Trophoblast cell (in vitro differentiated cells and primary cell): ENCODE results near the gene MIB1.

Experiments
- DNase-seq, 2 donors: peaks; one replicate each; pipeline ENCODE4 v3.0.0-alpha.2; 2016
- H2AFZ ChIP-seq: 2 replicates; pipeline ENCODE4 v1.6.1; 2013; ENCODE audit warnings: low read length, moderate library complexity, mild to moderate bottlenecking; ENCODE audit not compliant: insufficient read depth, poor library complexity
- H2AK5ac ChIP-seq: 2 replicates; pipeline ENCODE4 v1.6.1; 2013; ENCODE audit warnings: mild to moderate bottlenecking, low read length
- H2BK120ac ChIP-seq: 2 replicates; pipeline ENCODE4 v1.6.1; 2013; ENCODE audit warnings: low read length, mild to moderate bottlenecking, moderate library complexity; ENCODE audit not compliant: insufficient read depth, poor library complexity
- H2BK12ac ChIP-seq: 2 replicates; pipeline ENCODE4 v1.6.1; 2013; ENCODE audit warnings: mild to moderate bottlenecking, low read length, moderate library complexity
- H2BK5ac ChIP-seq: 2 replicates; pipeline ENCODE4 v1.6.1; 2013; ENCODE audit warnings: low read length, low read depth, moderate library complexity, mild to moderate bottlenecking; ENCODE audit not compliant: poor library complexity
- H3K14ac ChIP-seq: 2 replicates; pipeline ENCODE4 v1.6.1; 2013; ENCODE audit warnings: mild to moderate bottlenecking, low read length
- H3K18ac ChIP-seq: 2 replicates; pipeline ENCODE4 v1.6.1; 2013; ENCODE audit warnings: mild to moderate bottlenecking, low read length
- H3K23ac ChIP-seq: 2 replicates; pipeline ENCODE4 v1.6.1; 2013; ENCODE audit warnings: low read length
- H3K27ac ChIP-seq: 2 replicates; pipeline ENCODE4 v1.5.1; 2013; ENCODE audit warnings: low read depth, mild to moderate bottlenecking, inconsistent platforms, low read length, moderate library complexity
- H3K27me3 ChIP-seq: 2 replicates; pipeline ENCODE4 v1.6.1; 2013; ENCODE audit warnings: inconsistent platforms, mild to moderate bottlenecking, low read length, moderate library complexity; ENCODE audit not compliant: insufficient read depth
- H3K36me3 ChIP-seq, 2 experiments: 1 replicate in 1 of 2; 2 replicates in 1 of 2; pipeline ENCODE4 v1.6.1; 2013; ENCODE audit warnings: low read length in 2 of 2, mild to moderate bottlenecking in 2 of 2, moderate library complexity in 1 of 2; ENCODE audit not compliant: insufficient read depth in 2 of 2, control insufficient read depth in 1 of 2
- H3K4ac ChIP-seq: 2 replicates; pipeline ENCODE4 v1.6.1; 2013; ENCODE audit warnings: low read depth, mild to moderate bottlenecking, low read length, moderate library complexity
- H3K4me1 ChIP-seq, 2 experiments: 1 replicate in 1 of 2; 2 replicates in 1 of 2; pipeline ENCODE4 v1.6.1; 2013; ENCODE audit warnings: low read length in 2 of 2, mild to moderate bottlenecking in 2 of 2, moderate library complexity in 1 of 2; ENCODE audit not compliant: insufficient read depth in 2 of 2, control insufficient read depth in 1 of 2
- H3K4me2 ChIP-seq: 2 replicates; pipeline ENCODE4 v1.6.1; 2013; ENCODE audit warnings: inconsistent platforms, mild to moderate bottlenecking, low read length, moderate library complexity
- H3K4me3 ChIP-seq: 2 replicates; pipeline ENCODE4 v1.5.1; 2013; ENCODE audit warnings: mild to moderate bottlenecking, low read depth, low read length, inconsistent platforms
- H3K79me1 ChIP-seq: one replicate; pipeline ENCODE4 v1.6.1; 2013; ENCODE audit warnings: low read length
- H3K79me2 ChIP-seq: 2 replicates; pipeline ENCODE4 v1.6.1; 2013; ENCODE audit warnings: low read length, mild to moderate bottlenecking; ENCODE audit not compliant: control insufficient read depth, insufficient read depth, poor library complexity
- H3K9ac ChIP-seq: 2 replicates; pipeline ENCODE4 v1.6.1; 2013; ENCODE audit warnings: mild to moderate bottlenecking, low read length
- H3K9me3 ChIP-seq: 2 replicates; pipeline ENCODE4 v1.6.1; 2013; ENCODE audit warnings: low read depth, mild to moderate bottlenecking, control low read depth, inconsistent platforms, low read length; ENCODE audit not compliant: insufficient read depth
- H4K12ac ChIP-seq: 2 replicates; pipeline ENCODE4 v1.6.1; 2013; ENCODE audit warnings: low read depth, mild to moderate bottlenecking, low read length, moderate library complexity
- H4K8ac ChIP-seq: 2 replicates; pipeline ENCODE4 v1.6.1; 2013; ENCODE audit warnings: low read depth, mild to moderate bottlenecking, low read length, moderate library complexity
- H4K91ac ChIP-seq: one replicate; pipeline ENCODE4 v1.6.1; 2013; ENCODE audit warnings: low read depth, mild to moderate bottlenecking, low read length, moderate library complexity
- WGBS: extraction: QIAGEN DNeasy Blood & Tissue Kit; methylation state at CpG from one replicate; pipeline ENCODE4 v1.1.7; 2013; ENCODE audit warnings: missing lambda C conversion rate; ENCODE audit not compliant: insufficient read length, insufficient coverage; ENCODE audit errors: extremely low coverage; 5-methylcytosine and 5-hydroxymethylcytosine counted together

The MIB1 gene

GRCh38 chr18:21815101-21815500 is 74.5 kb downstream of the MIB1 start:
- WGBS, result no CpG with 5 or more reads among the region's 2 CpGs
- Histone ChIP-seq H3K9ac (no peak overlapping the region), H4K91ac (no peak overlapping the region), H3K23ac (no peak overlapping the region), H3K36me3 (peaks cover 7 to 15% of the 10 kb centered on the region in 2 experiments), H2AK5ac (no peak overlapping the region), H3K27me3 (no peaks in the 10 kb centered on the region), H4K12ac (no peak overlapping the region), H3K4me2 (no peak overlapping the region), H3K27ac (no peak overlapping the region), H3K9me3 (no peaks in the 10 kb centered on the region), H2AFZ (no peak overlapping the region), H3K4ac (no peak overlapping the region), H3K18ac (no peak overlapping the region), H3K4me3 (no peak overlapping the region), H3K14ac (no peak overlapping the region), H4K8ac (no peak overlapping the region), H3K79me1 (no peaks in the 10 kb centered on the region), H2BK5ac (no peak overlapping the region), H2BK120ac (no peak overlapping the region), H3K79me2 (no peaks in the 10 kb centered on the region), H2BK12ac (no peak overlapping the region), H3K4me1 (no peaks in the 10 kb centered on the region)
- no peak for DNase-seq

GRCh38 chr18:21820033-21820810 is 79.6 kb downstream of the MIB1 start:
- Histone ChIP-seq H4K12ac (no peak overlapping the region), H3K4me3 (no peak overlapping the region), H3K4me2 (no peak overlapping the region), H2BK5ac (no peak overlapping the region), H3K4me1 (no peaks in the 10 kb centered on the region), H3K9ac (no peak overlapping the region), H2BK12ac (no peak overlapping the region), H4K91ac (no peak overlapping the region), H2BK120ac (no peak overlapping the region), H3K79me1 (no peaks in the 10 kb centered on the region), H3K18ac (no peak overlapping the region), H4K8ac (no peak overlapping the region), H3K27me3 (no peaks in the 10 kb centered on the region), H3K79me2 (no peaks in the 10 kb centered on the region), H2AFZ (no peak overlapping the region), H3K14ac (no peak overlapping the region), H3K36me3 (peaks cover 4 to 10% of the 10 kb centered on the region in 2 experiments), H3K27ac (no peak overlapping the region), H3K9me3 (no peaks in the 10 kb centered on the region), H3K4ac (no peak overlapping the region), H3K23ac (no peak overlapping the region), H2AK5ac (no peak overlapping the region)
- no CpG with 5 or more reads among the region's 2 CpGs for WGBS
- peak in 1 of 2 donors; percentile 25 for DNase-seq

GRCh38 chr18:21820811-21821143 is 80.2 kb downstream of the MIB1 start:
- no CpG with 5 or more reads among the region's 1 CpG for WGBS
- H3K9me3 ChIP-seq, result no peaks in the 10 kb centered on the region
- no peak overlapping the region for H3K4me3 ChIP-seq
- no peak overlapping the region for H3K23ac ChIP-seq
- H3K27me3 ChIP-seq, result no peaks in the 10 kb centered on the region
- H4K91ac ChIP-seq, result no peak overlapping the region
- H4K12ac ChIP-seq, result no peak overlapping the region
- no peak overlapping the region for H4K8ac ChIP-seq
- H3K4ac ChIP-seq, result no peak overlapping the region
- no peak overlapping the region for H2BK5ac ChIP-seq
- H3K14ac ChIP-seq, result no peak overlapping the region
- H3K9ac ChIP-seq, result no peak overlapping the region
- H3K18ac ChIP-seq, result no peak overlapping the region
- H2BK12ac ChIP-seq, result no peak overlapping the region
- no peak overlapping the region for H3K27ac ChIP-seq
- H3K79me1 ChIP-seq, result no peaks in the 10 kb centered on the region
- no peaks in the 10 kb centered on the region for H3K79me2 ChIP-seq
- H2BK120ac ChIP-seq, result no peak overlapping the region
- no peak overlapping the region for H2AK5ac ChIP-seq
- H3K4me2 ChIP-seq, result no peak overlapping the region
- H3K36me3 ChIP-seq, result peaks cover 4 to 10% of the 10 kb centered on the region in 2 experiments
- DNase-seq, result no peak
- no peaks in the 10 kb centered on the region for H3K4me1 ChIP-seq
- H2AFZ ChIP-seq, result no peak overlapping the region

- Histone ChIP-seq H4K8ac (no peak overlapping the region), H3K4me3 (no peak overlapping the region), H2AFZ (no peak overlapping the region), H3K18ac (no peak overlapping the region), H3K27me3 (no peaks in the 10 kb centered on the region), H3K4me2 (no peak overlapping the region), H3K4me1 (no peaks in the 10 kb centered on the region), H4K12ac (no peak overlapping the region), H4K91ac (no peak overlapping the region), H3K27ac (no peak overlapping the region), H3K79me2 (no peaks in the 10 kb centered on the region), H3K9ac (no peak overlapping the region), H2AK5ac (no peak overlapping the region), H3K14ac (no peak overlapping the region), H2BK120ac (no peak overlapping the region), H3K4ac (no peak overlapping the region), H2BK5ac (no peak overlapping the region), H3K23ac (no peak overlapping the region), H2BK12ac (no peak overlapping the region), H3K9me3 (no peaks in the 10 kb centered on the region), H3K79me1 (no peaks in the 10 kb centered on the region), H3K36me3 (peaks cover 0 to 3% of the 10 kb centered on the region in 2 experiments)
- DNase-seq, result no peak
- 100% methylated on average over 2 of the region's 3 CpGs for WGBS
These were observed 83.3 kb downstream of the MIB1 start for GRCh38 chr18:21823848-21824247.
